ENCODE data around the gene SLC1A1.

GRCh38 chr9:4491626-4491975 is 1.3 kb downstream of the SLC1A1 start:
- TF ChIP-seq CTCF (IDR thresholded peaks at IDR 0.05; ENCODE audit: borderline replicate concordance, extremely low read depth, low read length, poor library complexity, severe bottlenecking) (no peak), EZH2 (IDR thresholded peaks at IDR 0.05; ENCODE audit: borderline replicate concordance, low read depth, low read length, severe bottlenecking) (no peak)
